NCI-H1436 (cell line): Measurements from ENCODE around the gene PTPN7.
A peak's percentile ranks its signal among the peaks of the same experiment; 100 is the strongest.

Experiments
- DNase-seq: peaks from one replicate; lab custom pipeline; 2025; lab: John Stamatoyannopoulos, UW

The PTPN7 gene

GRCh38 chr1:202106340-202107254, 53.8 kb downstream of the PTPN7 start:
- peak; percentile 54 for DNase-seq

- peak; percentile 95 for DNase-seq
Measured at GRCh38 chr1:202105571-202106339, 54.6 kb downstream of the PTPN7 start.

GRCh38 chr1:202104073-202104472, 56.3 kb downstream of the PTPN7 start:
- no peak for DNase-seq

GRCh38 chr1:202101184-202101583, 59.2 kb downstream of the PTPN7 start:
- peak; percentile 49 for DNase-seq
